K562 (cell line): ENCODE data around the gene SOCS3. TPM values are rescaled to one million over a fixed set of nuclear protein-coding genes. Genes with fewer than 3 reads are reported as not detected.

Source experiments
- BHLHE40 ChIP-seq: IDR thresholded peaks from 2 replicates; pipeline ENCODE4 v1.6.1; 2011; ENCODE audit warnings: low read length, improper control_type of control experiment
- CEBPZ ChIP-seq: fragments of 150-350 bp; IDR thresholded peaks from 2 replicates; pipeline ENCODE4 v1.6.1; 2014; ENCODE audit warnings: low read depth, mild to moderate bottlenecking, low read length, borderline replicate concordance
- FOS ChIP-seq: IDR thresholded peaks from 3 replicates; pipeline ENCODE4 v1.6.1; 2011; ENCODE audit not compliant: insufficient read length; ENCODE audit errors: extremely low read depth
- FOXM1 ChIP-seq, 2 experiments: fragments of 450-650 bp in 1 of 2; sonication (generic) in 1 of 2; formaldehyde crosslinking in 1 of 2; IDR thresholded peaks; 2 replicates each; pipeline versions ENCODE4 v1.6.1 to v1.9.0; 2017 to 2022; ENCODE audit warnings: low read depth in 2 of 2, mild to moderate bottlenecking in 2 of 2, missing genetic modification reagents in 1 of 2, moderate library complexity in 1 of 2
- MGA ChIP-seq: fragments of 450-650 bp; IDR thresholded peaks from 2 replicates; pipeline ENCODE4 v1.6.1; 2016; ENCODE audit warnings: mild to moderate bottlenecking, moderate library complexity
- NBN ChIP-seq: fragments of 450-650 bp; IDR thresholded peaks from 2 replicates; pipeline ENCODE4 v1.6.1; 2016; ENCODE audit warnings: low read depth, mild to moderate bottlenecking
- TAF7 ChIP-seq: fragments of 450-650 bp; IDR thresholded peaks from 2 replicates; pipeline ENCODE4 v1.6.1; 2016; ENCODE audit warnings: missing genetic modification characterization, missing compliant biosample characterization
- ZEB2 ChIP-seq: fragments of 450-650 bp; IDR thresholded peaks from 2 replicates; pipeline ENCODE4 v1.6.1; 2016
- ZNF354B ChIP-seq: fragments of 250-450 bp; sonication (Bioruptor Pico); IDR thresholded peaks from 2 replicates; pipeline ENCODE4 v1.4.0; 2020
- polyA plus RNA-seq, 8 experiments: library from polyadenylated mRNA; depleted of rRNA in 4 of 8; stranded (reverse) in 5 of 8; unstranded in 3 of 8; fragments of >200 nt; fragmentation: Nextera tagmentation in 2 of 8; fragmentation: Illumina TruSeq in 1 of 8; extraction: Ambion mirVana in 2 of 8; extraction: Trizol in 1 of 8; gene quantifications; 2 replicates each; pipeline versions ENCODE4 v1.2.1 to v1.2.3, GENCODE V29; 2011 to 2014; ENCODE audit warnings: inconsistent platforms in 1 of 8, missing spikeins in 1 of 8
- total RNA-seq, 7 experiments: library from RNA; depleted of rRNA in 6 of 7; stranded (reverse); fragments of >200 nt in 6 of 7; fragmentation: Illumina TruSeq in 2 of 7; extraction: Trizol in 2 of 7; gene quantifications; 2 replicates each; pipeline versions ENCODE4 v1.2.1 to v1.2.3, GENCODE V29; 2011 to 2021; ENCODE audit warnings: low replicate concordance in 1 of 7
- TF ChIP-seq, protein P1 (sequence below): fragments of 250-450 bp; sonication (Bioruptor Pico); IDR thresholded peaks from 2 replicates; pipeline ENCODE4 v1.4.0; 2020; ENCODE audit warnings: borderline replicate concordance

Gene SOCS3
- total and polyA plus RNA-seq, 9 of the 15 experiments (the other 6 are each of a cell fraction or from before 2014, with no cell fraction given) = 0.56 to 38.9 (median 13.7) TPM

- TF ChIP-seq MGA (no peak), BHLHE40 (no peak), CEBPZ (no peak), ZNF354B (no peak), NBN (0 out of 2 replicates have a peak, but pooled peaks have one; percentile 19), FOXM1 (IDR thresholded peaks at IDR 0.05; ENCODE audit: low read depth) (no peak), FOXM1 (CRISPR knock-in tag; IDR thresholded peaks at IDR 0.05; ENCODE audit: low read depth) (no peak), ZEB2 (peak; percentile 80; the same call in 1 of the 2 replicates), TAF7 (tag) (no peak), FOS (no peak)
- TF ChIP-seq, protein P1, sequence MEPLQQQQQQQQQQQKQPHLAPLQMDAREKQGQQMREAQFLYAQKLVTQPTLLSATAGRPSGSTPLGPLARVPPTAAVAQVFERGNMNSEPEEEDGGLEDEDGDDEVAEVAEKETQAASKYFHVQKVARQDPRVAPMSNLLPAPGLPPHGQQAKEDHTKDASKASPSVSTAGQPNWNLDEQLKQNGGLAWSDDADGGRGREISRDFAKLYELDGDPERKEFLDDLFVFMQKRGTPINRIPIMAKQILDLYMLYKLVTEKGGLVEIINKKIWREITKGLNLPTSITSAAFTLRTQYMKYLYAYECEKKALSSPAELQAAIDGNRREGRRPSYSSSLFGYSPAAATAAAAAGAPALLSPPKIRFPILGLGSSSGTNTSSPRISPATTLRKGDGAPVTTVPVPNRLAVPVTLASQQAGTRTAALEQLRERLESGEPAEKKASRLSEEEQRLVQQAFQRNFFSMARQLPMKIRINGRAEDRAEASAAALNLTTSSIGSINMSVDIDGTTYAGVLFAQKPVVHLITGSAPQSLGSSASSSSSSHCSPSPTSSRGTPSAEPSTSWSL (CRISPR knock-in tag) = no peak
Observed at GRCh38 chr17:78313735-78314648, 45.9 kb downstream of the SOCS3 start (continued).
